GM18520 (cell line): ENCODE results near the gene CDX1.

Source experiments
- ATAC-seq: cut with Tn5 transposase; IDR thresholded peaks from one replicate; pipeline ENCODE4 v1.9.1; 2021; ENCODE audit not compliant: unreplicated experiment

Gene CDX1

GRCh38 chr5:150146235-150146634, 20.3 kb upstream of the CDX1 start:
- no peak for ATAC-seq

- ATAC-seq: no peak
Measured at GRCh38 chr5:150146862-150147601, 19.5 kb upstream of the CDX1 start.

- no peak for ATAC-seq
Measured at GRCh38 chr5:150147670-150148069, 18.9 kb upstream of the CDX1 start.

GRCh38 chr5:150148117-150148927, 18.3 kb upstream of the CDX1 start:
- ATAC-seq: no peak

GRCh38 chr5:150149618-150150017, 17.0 kb upstream of the CDX1 start:
- ATAC-seq: no peak

GRCh38 chr5:150152636-150153462, 13.7 kb upstream of the CDX1 start:
- ATAC-seq: no peak

GRCh38 chr5:150153483-150153882, 13.1 kb upstream of the CDX1 start:
- ATAC-seq: no peak

- no peak for ATAC-seq
Measured at GRCh38 chr5:150153957-150154617, 12.5 kb upstream of the CDX1 start.

- ATAC-seq: no peak
Measured at GRCh38 chr5:150154618-150155128, 11.9 kb upstream of the CDX1 start.

GRCh38 chr5:150155258-150156026, 11.1 kb upstream of the CDX1 start, which contains the start of gene PDGFRB:
Gene PDGFRB, minus strand, starts transcription at chr5:150155845. Its CDS starts 18,798 bp downstream, at chr5:150137047.
- ATAC-seq: no peak

GRCh38 chr5:150156027-150156368, 10.6 kb upstream of the CDX1 start:
- no peak for ATAC-seq

GRCh38 chr5:150156540-150156939, 10.0 kb upstream of the CDX1 start:
- no peak for ATAC-seq

GRCh38 chr5:150157168-150157567, 9.4 kb upstream of the CDX1 start:
- ATAC-seq: no peak

GRCh38 chr5:150158170-150158949, 8.2 kb upstream of the CDX1 start:
- no peak for ATAC-seq

GRCh38 chr5:150159031-150159430, 7.5 kb upstream of the CDX1 start:
- ATAC-seq: no peak

GRCh38 chr5:150159741-150160179, 6.8 kb upstream of the CDX1 start:
- no peak for ATAC-seq

GRCh38 chr5:150160448-150161081, 6.0 kb upstream of the CDX1 start:
- ATAC-seq: no peak

GRCh38 chr5:150161242-150162141, 5.1 kb upstream of the CDX1 start:
- no peak for ATAC-seq
